Mucosa of rectum (tissue), 2 donors: ENCODE results near the gene NRP1.
"Not testable (repeated sequence)": the region's sequence is repeated elsewhere in the genome, so short reads cannot be mapped to it uniquely, and the experiment has no call there.

Source experiments
- H3K27ac ChIP-seq, 2 donors: one replicate each; pipeline ENCODE4 v1.7.0; 2013; ENCODE audit warnings: inconsistent platforms in 2 of 2, low read depth in 2 of 2, low read length in 2 of 2
- H3K27me3 ChIP-seq, 2 donors: one replicate each; pipeline ENCODE4 v1.7.0; 2013; ENCODE audit warnings: low read length in 2 of 2; ENCODE audit not compliant: control insufficient read depth in 2 of 2, insufficient read depth in 2 of 2
- H3K36me3 ChIP-seq, 2 donors: one replicate each; pipeline ENCODE4 v1.7.0; 2013; ENCODE audit warnings: low read length in 2 of 2; ENCODE audit not compliant: control insufficient read depth in 2 of 2, insufficient read depth in 2 of 2
- H3K4me1 ChIP-seq, 2 donors: one replicate each; pipeline ENCODE4 v1.7.0; 2013; ENCODE audit warnings: low read length in 2 of 2, mild to moderate bottlenecking in 1 of 2; ENCODE audit not compliant: control insufficient read depth in 2 of 2, insufficient read depth in 2 of 2
- H3K4me3 ChIP-seq, 2 donors: one replicate each; pipeline ENCODE4 v1.7.0; 2013; ENCODE audit warnings: low read length in 2 of 2
- H3K9ac ChIP-seq, 2 donors: one replicate each; pipeline ENCODE4 v1.7.0; 2013; ENCODE audit warnings: low read length in 2 of 2, low read depth in 1 of 2, mild to moderate bottlenecking in 1 of 2
- H3K9me3 ChIP-seq, 2 donors: one replicate each; pipeline ENCODE4 v1.7.0; 2013; ENCODE audit warnings: low read length in 2 of 2; ENCODE audit not compliant: control insufficient read depth in 2 of 2
- donor health status: healthy.
- donor health status: Normal muscosa, but diverticular disease.

NRP1 gene

GRCh38 chr10:33306701-33307519 lies 27.6 kb downstream of the NRP1 start:
- Histone ChIP-seq H3K27me3 (no peaks in the 10 kb centered on the region), H3K9ac (no peak overlapping the region), H3K36me3 (no peaks in the 10 kb centered on the region), H3K4me1 (no peaks in the 10 kb centered on the region), H3K9me3 (no peaks in the 10 kb centered on the region), H3K27ac (peak overlapping the region in 1 of 2 donors; percentile 18), H3K4me3 (no peak overlapping the region)

DNA sequence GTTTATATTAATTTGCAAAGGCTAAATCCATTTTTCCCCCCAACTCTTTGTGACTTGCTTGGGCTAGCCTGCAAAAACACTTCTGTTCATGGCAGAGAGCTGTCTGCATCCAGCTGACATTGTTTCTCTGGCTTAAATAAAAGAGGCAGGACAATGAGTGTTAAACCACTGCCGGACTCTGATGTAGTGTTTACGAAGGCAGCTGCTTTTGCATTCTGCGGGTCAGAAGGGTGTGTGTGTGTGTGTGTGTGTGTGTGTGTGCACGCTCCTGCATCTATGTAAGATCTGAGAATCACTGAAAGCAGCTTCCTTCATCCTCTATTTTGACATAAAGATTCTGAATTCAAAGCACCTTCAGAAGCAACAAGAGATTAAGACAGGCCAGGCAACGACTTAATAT lies 28.3 kb downstream of the NRP1 start:
- H3K27ac ChIP-seq, result no peak overlapping the region
- H3K4me3 ChIP-seq, result no peak overlapping the region
- no peak overlapping the region for H3K9ac ChIP-seq
- H3K9me3 ChIP-seq, result no peaks in the 10 kb centered on the region
- H3K36me3 ChIP-seq, result no peaks in the 10 kb centered on the region
- H3K4me1 ChIP-seq, result peaks cover 0 to under 1% of the 10 kb centered on the region in 2 donors
- H3K27me3 ChIP-seq, result no peaks in the 10 kb centered on the region

DNA sequence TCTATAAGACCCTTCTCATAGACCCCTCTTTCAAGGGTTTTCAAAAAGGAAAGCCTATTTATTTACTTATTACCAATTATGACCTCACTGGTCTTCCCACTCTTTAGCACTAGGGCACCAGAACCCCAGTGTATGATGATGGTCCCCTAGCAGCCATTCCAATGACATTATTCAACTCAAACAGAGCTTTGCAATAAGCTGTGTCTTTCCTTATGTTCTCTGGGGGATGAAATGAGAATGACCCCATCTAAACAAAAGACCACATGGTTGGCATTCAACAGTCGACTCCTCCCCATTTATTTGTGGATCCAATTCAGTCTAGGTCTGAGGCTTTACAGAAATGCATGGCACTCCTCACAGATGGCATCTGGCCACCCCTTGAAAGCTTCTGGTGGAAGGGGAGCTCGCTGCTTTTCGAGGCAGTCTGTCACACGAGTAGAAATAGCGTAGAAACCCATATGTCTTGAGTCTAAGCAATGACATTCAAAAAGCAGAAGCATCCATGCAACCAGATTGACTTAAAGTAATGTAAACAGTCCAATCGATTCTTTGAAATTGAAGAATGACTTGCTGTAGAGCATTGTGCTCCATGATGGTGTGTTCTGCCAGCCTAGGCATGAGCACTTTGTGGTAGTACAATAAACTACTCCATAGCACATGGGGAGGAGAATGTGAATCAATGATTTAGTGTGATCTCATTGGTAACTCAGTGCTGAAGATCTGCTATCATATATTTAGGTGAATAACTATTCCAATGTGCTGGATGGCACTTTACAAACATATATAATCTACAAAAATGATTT lies 29.8 kb downstream of the NRP1 start:
- peaks cover 3% of the 10 kb centered on the region in 2 donors for H3K4me1 ChIP-seq

GRCh38 chr10:33303988-33304387 lies 30.5 kb downstream of the NRP1 start:
- no peaks in the 10 kb centered on the region for H3K27me3 ChIP-seq
- no peaks in the 10 kb centered on the region for H3K9me3 ChIP-seq
- no peaks in the 10 kb centered on the region for H3K36me3 ChIP-seq
- H3K9ac ChIP-seq, result no peak overlapping the region
- H3K4me1 ChIP-seq, result peaks cover 3% of the 10 kb centered on the region in 2 donors
- H3K4me3 ChIP-seq, result no peak overlapping the region
- H3K27ac ChIP-seq, result no peak overlapping the region

More for the DNA sequence above, 29.8 kb downstream of the NRP1 start:
- Histone ChIP-seq H3K27ac (no peak overlapping the region), H3K4me3 (no peak overlapping the region), H3K27me3 (no peaks in the 10 kb centered on the region), H3K36me3 (no peaks in the 10 kb centered on the region), H3K9ac (no peak overlapping the region), H3K9me3 (no peaks in the 10 kb centered on the region)

DNA sequence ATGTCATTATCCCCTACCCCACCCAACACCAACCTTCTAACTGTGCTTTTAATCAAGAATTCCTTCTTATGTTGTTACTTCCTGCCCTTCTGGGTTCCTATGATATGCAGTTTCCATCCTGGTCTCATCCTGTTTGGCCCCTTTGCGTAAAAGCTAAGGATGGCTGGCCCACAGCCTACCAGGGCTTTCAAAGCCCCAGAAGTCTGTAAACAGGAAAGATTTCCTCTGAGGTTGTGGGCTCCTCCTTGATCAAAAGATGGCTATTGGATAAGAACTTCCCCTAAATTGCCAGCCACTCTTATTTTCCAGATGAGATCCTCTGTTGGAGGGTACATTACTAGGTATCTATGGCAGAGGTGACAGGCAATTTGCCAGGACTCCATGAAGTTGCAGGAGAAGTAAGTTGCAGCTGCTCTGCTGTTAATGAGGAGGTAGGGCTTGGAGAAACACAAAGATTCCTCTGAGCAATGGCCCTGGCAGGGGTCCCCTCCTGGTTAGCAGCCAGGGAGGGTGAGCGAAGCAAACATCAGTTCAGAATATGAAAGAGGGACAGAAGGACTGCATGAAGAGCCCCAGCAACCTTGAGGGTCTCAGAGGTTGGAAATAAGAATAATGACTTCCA lies 32.1 kb downstream of the NRP1 start:
- Histone ChIP-seq H3K9me3 (no peaks in the 10 kb centered on the region), H3K36me3 (no peaks in the 10 kb centered on the region), H3K4me1 (peaks cover 3% of the 10 kb centered on the region in 2 donors), H3K9ac (no peak overlapping the region), H3K27me3 (no peaks in the 10 kb centered on the region), H3K27ac (no peak overlapping the region), H3K4me3 (no peak overlapping the region)

- no peaks in the 10 kb centered on the region for H3K36me3 ChIP-seq
- peaks cover 3% of the 10 kb centered on the region in 2 donors for H3K4me1 ChIP-seq
- H3K4me3 ChIP-seq, result no peak overlapping the region
- no peaks in the 10 kb centered on the region for H3K27me3 ChIP-seq
- H3K9me3 ChIP-seq, result no peaks in the 10 kb centered on the region
- H3K27ac ChIP-seq, result no peak overlapping the region
- H3K9ac ChIP-seq, result no peak overlapping the region
These were observed 33.2 kb downstream of the NRP1 start for GRCh38 chr10:33301097-33301789.

DNA sequence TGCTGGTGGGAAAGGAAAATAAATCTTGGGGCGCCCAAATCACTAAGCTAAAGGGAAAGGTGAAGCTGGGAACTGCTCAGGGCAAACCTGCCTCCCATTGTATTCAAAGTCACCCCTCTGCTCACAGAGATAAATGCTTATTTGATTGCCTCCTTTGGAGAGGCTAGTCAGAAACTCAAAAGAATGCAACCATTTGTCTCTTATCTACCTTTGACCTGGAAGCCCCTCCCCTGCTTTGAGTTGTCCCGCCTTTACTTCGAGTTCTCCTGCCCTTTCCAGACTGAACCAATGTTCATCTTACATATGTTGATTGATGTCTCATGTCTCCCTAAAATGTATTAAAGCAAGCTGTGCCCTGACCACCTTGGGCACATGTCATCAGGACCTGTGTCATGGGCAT lies 33.9 kb downstream of the NRP1 start:
- not testable (repeated sequence) for H3K27me3 ChIP-seq, H3K9ac ChIP-seq, H3K27ac ChIP-seq, H3K9me3 ChIP-seq, H3K36me3 ChIP-seq, H3K4me1 ChIP-seq, H3K4me3 ChIP-seq

- Histone ChIP-seq H3K27ac (no peak overlapping the region), H3K9ac (no peak overlapping the region), H3K27me3 (no peaks in the 10 kb centered on the region), H3K4me1 (peaks cover 3% of the 10 kb centered on the region in 2 donors), H3K36me3 (no peaks in the 10 kb centered on the region), H3K9me3 (no peaks in the 10 kb centered on the region), H3K4me3 (no peak overlapping the region)
These were observed 35.6 kb downstream of the NRP1 start for GRCh38 chr10:33298893-33299292.

- Histone ChIP-seq H3K9me3 (no peaks in the 10 kb centered on the region), H3K27me3 (no peaks in the 10 kb centered on the region), H3K4me1 (peaks cover 3% of the 10 kb centered on the region in 2 donors), H3K9ac (no peak overlapping the region), H3K27ac (no peak overlapping the region), H3K4me3 (no peak overlapping the region), H3K36me3 (no peaks in the 10 kb centered on the region)
These were observed 36.4 kb downstream of the NRP1 start for GRCh38 chr10:33298110-33298509.
